ENCODE measurements around the gene TPSD1.

DNA sequence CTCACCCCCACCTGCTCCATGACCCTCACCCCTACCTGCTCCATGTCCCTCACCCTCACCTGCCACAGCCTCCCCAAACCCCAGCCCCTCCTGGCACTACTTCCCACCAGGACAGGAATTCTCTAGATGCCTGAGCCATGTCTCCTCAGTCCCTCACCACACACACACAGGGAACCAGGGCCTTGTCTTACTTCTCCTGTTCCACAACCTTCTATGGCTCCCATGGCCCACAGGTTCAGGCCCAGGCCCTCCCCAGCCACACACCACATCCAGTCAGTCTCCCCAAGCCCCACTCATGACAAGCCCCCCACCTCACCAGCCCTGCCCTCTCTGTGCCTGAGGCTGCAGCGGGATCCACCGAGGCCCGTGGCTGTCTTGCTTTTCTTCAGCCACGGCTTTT lies 50.5 kb downstream of the TPSD1 start:
- no peak for TF ChIP-seq POLR2AphosphoS5 (IDR thresholded peaks at IDR 0.05; ENCODE audit: borderline replicate concordance, low read depth, low read length)
- TF ChIP-seq EZH2 (IDR thresholded peaks at IDR 0.05): no peak
- TF ChIP-seq FOXP2 (optimal IDR thresholded peaks at IDR 0.05; ENCODE audit: control extremely low read depth, extremely low read length, insufficient read depth): no peak

All from SK-N-MC (cell line).